C4-2B (cell line): Measurements from ENCODE around the gene SLC30A1.
A peak's percentile ranks its signal among the peaks of the same experiment; 100 is the strongest.

Source experiments
- CTCF ChIP-seq: fragments of 450-650 bp; conservative IDR thresholded peaks from 2 replicates; pipeline ENCODE4 v1.5.1; 2017; ENCODE audit warnings: mild to moderate bottlenecking
- ZFX ChIP-seq: fragments of 450-650 bp; IDR thresholded peaks from 2 replicates; pipeline ENCODE4 v1.6.1; 2017

- peak; percentile 95 for TF ChIP-seq CTCF
- peak; percentile 24; the same call in 1 of the 2 replicates for TF ChIP-seq ZFX
These were observed 932 bp downstream of the SLC30A1 start for GRCh38 chr1:211577819-211578639.
